ENCODE results near the gene GRB10.
"Not testable (repeated sequence)": the region's sequence is repeated elsewhere in the genome, so short reads cannot be mapped to it uniquely, and the experiment has no call there.

The GRB10 gene

DNA sequence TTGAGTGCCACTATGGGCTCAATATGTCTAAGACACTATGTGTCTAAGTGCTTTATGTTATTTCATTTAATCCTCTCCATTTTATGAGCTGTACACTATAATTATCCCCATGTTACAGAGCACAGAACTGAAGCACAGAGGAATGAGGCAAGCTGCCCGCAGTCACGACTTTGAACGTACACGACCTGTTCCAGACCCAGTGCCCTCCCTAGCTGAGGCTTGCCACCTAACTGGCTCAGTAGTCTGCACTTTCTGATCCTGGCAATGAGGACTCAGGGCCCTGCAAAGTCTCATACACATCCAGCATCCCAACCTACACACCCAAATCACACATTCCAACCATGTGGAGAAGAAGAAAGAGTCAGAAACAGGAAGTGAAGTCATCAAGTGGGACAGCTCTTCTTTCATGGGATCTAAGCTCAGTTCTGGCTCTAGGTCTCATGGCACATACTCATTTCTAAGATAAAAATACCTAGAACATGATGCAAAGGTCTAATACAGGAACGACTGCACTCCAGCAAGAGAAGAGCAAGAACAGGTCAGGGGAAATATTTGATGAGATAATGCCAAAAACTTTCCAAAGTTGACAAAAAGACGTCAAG is 175.1 kb downstream of the GRB10 start:
- DNase-seq (ENCODE audit: low read depth) = no peak

DNA sequence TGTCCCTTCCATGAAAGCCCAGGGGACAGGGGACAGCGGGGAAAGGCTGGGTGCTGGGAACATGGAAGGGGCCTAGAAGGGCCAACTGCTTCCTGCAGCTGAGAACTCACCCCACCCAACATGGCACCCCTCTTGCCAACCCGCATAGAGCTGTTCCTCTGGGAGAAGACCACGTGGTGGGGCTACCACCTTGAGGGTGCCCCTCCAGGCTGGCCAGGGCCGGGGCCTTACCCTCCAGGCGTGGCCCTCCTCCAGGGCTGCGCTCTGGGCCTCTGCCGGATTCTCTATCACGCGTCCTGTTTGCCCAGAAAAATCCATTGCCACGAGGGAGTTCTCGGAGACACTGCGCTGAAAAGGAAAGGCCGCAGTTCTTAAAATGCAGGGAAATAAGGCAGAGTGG is 177.6 kb downstream of the GRB10 start:
- no peak for DNase-seq (ENCODE audit: low read depth)

DNA sequence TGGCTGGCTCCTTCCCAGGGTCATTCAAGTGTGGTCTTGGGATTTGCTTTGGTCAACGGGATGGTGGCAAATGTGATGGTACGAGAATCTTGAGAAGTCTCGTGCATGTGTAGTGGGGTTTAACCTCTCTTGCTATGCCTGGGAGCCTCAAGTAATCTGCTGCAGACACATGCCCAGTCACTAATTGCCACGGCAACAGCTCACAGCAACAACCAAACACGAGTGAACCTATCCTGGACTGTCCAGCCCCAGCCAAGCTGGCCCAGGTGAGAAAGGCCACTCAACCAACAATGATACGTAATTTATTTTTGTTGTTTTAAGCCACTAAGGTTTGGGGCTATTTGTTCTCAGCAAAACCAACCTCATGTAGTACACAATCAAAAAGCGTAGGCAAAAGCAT is 179.4 kb downstream of the GRB10 start:
- DNase-seq (ENCODE audit: low read depth) = no peak

DNA sequence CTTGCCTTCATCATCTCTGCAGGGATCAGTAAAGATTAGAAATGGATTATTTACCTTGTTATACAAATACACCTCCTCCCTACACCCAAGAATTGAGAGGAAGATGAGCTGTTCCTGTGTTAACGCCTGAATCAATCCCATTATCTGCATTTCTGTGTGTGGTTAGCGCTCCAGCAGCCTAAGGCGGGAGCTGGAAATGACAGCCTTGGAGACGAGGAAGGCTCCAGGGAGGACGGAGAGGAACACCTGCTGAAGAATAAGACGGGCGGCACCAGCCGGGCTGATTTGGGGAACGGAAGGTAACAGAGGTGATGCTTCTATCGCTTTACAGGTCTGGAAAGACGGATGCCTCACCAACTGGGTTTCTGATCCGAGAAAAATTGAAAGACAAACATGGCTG is 183.3 kb downstream of the GRB10 start:
- DNase-seq (ENCODE audit: low read depth) = no peak

DNA sequence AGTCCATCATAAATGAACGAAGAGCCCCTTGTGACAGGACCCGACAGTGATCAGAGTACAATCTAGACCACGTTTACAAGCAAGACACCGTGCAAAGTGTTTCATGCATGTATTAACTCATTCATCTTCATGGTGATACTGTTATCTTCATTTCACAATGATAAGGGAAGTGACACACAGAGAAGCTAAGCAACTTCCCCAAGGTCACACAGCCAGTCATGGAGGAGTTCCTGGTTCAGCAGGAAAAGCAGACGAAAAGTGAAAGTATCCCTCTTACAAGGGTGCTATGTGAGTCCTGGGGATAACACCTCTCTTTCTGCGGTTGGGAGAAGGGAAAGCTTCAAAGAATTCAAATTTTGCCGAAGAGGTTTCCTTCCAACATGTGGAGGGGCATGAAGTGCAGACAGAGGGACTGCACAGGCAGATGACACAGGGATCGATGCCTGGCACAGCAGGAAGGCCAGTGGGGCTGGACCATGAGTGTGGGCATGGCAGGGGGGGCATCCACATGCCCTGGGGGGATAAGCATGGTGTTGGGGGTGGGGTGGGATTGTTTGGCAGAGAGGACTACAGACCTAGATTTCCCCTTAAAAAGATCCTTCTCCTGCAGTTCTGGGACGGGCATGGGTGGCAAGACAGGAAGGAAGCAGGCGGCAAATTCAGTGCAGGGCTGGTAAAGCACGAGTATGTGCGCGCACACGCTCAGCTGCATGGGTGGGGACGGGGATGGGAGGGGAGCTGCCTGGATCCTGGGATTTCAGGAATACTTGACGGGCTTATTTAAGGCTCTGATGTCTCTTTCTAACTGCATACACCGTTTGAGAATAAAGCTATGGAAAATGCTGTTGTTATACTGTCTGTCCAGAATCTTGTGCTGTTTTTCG is 184.0 kb downstream of the GRB10 start:
- no peak for DNase-seq (ENCODE audit: low read depth)

DNA sequence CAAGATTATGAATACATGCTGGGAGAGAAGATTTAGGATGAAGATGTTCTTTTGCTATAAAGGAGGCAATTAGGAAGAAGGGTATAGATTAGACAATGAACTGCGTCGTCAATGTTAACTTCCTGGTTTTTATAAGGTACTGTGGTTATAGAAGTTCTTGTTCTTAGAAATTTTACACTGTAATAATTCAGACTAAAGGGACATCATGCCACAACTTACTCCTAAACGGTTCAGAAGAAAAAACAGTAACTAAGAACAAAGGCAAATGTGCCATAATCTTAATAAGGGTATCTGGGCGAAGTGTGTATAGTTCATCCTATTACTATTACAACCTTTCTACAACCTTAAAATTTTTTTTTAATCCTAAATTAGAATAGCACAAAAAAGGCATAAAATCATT is 186.2 kb downstream of the GRB10 start:
- DNase-seq (ENCODE audit: low read depth) = no peak

DNA sequence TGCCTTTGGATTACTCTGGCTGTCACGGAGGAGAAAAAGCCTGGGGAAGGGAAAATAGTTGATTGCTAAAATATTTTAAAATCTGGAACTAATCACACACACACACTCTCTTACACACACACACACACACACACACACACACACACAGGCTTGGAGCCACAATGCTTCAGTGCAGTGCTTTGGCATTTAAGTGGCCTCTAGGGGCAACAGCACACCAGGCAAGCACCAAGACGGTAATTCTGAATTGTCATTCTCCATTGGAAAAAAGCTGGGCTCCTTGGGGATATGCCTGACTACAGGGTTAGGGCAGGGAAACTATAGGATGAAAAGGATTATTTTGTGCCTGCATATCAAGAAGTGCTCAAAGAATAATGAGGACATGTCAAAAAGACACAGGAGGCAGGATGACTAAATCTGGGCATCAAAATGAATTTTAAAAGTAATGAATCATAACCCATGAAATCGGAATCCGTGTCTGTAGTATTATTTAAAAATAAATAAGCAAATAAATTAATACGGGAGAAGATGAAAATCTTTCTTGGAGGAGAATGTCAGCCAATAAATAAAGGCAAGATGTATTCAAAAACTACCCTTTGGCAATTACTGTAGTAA is 187.1 kb downstream of the GRB10 start:
- no peak for DNase-seq (ENCODE audit: low read depth)

DNA sequence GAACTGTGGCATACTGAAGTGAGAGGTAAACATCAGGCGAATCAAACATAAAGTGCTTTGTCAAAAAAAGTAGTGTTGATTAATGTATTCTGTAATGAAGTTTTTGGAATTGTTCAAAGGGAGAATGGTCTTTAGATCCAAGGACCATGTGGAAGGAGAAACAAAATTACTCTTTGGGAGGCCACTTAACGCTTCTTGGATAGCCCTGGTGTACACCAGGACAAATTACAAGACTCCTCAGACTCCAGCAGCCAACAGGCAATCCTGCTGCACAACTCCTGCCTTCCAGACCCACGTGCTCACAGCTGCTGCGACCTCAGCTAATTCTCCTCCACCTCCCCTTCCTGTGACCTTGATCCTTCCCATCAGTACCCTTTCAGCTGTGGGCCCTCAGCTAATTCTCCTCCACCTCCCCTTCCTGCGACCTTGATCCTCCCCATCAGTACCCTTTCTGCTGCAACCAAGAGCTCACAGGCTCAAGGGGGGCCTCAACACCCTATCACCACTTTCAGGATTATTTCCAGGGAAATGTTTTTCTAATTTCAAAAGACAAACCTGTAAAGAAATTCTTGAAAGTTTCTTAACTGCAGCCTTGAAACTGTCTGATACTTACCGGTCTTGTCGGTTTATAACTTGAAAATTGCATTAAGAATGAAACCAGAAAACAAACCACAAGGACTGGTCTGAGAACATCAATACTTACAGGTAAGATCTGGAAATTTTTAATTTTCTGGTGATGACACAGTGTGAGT is 187.8 kb downstream of the GRB10 start:
- no peak for DNase-seq (ENCODE audit: low read depth)

DNA sequence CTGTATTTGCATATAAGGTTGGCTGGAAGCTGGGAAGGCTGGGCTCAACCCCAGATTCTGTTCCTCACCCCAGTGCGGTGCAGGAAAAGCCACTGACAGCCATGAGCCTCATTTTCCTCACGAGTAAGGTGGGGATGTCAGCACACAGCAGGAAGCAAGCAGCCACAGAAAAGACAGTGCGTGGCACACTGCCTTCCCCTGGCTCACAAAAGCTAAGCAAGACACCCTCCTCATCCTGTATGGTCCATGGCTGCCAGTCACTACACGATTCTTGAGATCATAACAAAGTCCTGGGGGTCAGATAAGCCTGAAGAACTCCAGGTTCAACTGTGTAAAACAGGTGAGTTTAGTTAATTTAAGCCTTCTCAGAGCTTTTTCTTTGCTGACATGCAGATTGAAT is 188.6 kb downstream of the GRB10 start:
- no peak for DNase-seq (ENCODE audit: low read depth)

DNA sequence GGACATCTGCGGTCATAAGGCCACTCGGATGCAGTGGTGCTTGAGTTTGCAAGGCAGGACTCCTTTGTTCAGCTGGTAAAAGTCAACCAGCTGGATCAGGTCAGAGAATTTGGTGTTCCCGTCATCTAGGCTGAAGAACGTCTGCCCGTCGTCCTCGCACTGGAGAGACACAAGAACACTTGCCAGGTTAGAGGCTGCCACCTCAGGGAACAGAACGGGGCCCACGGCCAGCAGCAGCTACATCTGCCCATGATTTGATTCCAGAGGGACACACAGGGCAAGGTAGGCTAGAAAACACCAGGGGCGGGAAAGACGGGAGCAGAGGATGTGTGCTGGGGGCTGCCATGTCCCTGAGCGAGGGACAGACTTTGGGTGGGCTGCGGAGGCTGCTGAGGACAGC is 189.8 kb downstream of the GRB10 start:
- DNase-seq (ENCODE audit: low read depth) = no peak

DNA sequence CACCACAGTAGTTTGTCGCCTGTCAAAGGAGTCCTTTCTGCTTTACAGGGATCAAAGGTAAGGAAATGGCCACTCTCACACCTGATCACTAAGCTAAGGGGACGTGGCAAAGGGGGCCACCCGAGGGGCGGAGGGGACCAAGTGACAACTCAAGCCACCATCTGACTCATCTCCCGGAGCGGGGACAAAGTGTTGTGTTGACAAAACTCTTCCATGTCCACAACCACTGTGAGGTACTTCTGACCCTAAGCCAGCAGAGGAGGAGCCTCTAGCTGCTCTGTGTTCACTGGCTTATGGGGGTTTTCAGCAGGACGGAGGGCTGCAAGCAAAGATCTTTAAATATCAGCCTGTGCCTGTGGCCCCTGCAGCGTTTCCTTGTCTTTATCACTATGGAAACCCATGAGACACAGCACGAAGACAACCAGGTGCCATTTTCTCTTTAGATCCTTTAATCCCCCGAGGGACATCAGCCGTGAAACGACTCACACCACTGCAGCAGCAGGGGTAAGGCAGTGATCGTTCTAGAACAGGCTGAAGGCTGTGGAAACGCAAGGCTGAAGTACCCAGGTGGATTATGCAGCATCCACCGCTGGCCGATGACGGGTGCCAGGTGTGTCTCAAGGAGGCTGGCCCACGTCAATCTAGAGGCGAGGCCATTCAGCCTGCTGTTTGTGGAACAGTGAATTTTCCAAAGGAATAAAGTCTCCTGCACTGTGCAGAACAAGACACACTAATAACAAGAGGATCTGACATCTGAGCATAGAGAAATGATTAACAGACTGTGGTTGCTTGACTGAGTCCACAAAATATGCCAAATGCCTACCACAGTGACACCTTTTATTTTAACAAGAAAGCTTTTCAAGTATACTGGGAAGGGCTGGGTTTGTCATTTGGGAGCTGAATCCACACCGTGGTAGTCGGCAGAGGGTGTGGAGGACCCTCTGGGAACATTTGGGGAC is 190.9 kb downstream of the GRB10 start:
- DNase-seq (ENCODE audit: low read depth) = no peak

DNA sequence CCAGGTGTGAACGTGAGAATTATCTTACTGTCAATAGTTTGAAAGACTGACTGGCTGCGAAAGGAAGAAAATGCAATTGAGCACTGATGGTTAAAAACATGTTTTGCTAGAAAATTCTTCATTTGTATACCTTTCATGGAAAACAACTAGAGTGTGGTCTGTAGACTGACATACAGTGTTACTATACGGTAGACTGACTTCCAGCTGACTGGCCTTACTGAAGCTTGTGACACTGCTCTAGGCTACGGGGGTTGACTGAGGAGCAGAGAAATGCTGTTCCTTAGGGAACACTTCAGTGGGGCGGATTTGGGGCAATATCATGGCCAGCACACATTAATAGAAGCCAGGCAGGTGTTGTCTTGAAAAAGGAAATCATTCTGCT is 191.6 kb downstream of the GRB10 start:
- no peak for DNase-seq (ENCODE audit: low read depth)

DNA sequence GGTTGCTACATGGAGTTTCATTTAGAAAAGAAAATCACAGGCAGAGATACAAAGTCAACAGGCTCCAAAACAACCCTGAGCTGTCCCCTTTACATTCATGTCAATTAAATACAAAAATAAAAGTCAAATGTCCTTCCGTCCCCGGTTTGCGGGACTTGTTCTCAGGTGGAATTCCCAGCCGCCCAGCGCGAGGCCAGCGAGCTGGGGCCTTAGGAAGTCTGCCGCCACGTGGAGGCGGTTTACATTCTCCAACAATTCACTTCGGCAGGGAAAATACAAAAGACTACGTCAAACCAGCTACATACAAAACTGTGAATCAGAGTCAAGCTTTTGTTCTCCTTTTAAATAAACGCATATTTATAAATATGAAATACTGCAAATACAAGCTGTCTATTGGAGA is 192.2 kb downstream of the GRB10 start:
- no peak for DNase-seq (ENCODE audit: low read depth)

DNA sequence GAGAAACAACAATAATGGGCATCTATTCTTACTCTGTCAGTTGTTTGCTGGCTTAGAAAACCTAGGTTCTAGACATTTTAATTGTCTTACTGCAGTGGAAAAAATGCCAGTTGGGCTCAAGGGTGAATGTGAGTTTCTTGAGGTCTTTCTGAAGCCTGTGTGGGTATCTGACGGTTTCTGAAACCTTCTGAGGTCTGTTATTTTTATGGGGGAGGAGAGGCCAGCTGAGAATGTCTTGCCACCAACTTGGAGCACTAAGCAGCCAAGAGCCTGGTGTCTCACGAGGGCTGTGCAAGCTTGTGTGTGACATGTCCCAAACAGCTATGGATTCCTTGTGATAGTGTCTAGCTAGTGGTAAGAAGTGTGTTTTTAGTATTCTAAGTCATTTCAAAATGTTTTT is 193.3 kb downstream of the GRB10 start:
- DNase-seq (ENCODE audit: low read depth) = no peak

DNA sequence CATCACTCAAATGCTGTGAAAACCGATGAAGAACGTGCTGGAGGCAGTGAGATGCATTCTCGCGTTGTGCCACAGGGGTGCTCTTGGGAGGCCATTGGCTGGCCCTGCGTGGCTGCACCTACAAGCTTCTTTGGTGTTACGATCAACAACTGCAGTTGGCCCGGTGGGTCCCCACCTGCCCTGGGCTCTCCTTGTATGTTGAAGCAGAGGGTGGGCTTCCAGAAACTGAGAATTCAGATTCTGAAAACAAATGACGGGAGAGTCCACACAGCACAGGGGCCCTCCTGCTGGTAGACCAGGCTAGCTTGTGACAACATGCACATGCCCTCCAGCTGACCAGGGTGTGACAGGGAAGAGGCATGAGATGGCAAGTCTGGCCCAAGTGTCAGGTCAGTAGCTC is 193.8 kb downstream of the GRB10 start:
- no peak for DNase-seq (ENCODE audit: low read depth)

DNA sequence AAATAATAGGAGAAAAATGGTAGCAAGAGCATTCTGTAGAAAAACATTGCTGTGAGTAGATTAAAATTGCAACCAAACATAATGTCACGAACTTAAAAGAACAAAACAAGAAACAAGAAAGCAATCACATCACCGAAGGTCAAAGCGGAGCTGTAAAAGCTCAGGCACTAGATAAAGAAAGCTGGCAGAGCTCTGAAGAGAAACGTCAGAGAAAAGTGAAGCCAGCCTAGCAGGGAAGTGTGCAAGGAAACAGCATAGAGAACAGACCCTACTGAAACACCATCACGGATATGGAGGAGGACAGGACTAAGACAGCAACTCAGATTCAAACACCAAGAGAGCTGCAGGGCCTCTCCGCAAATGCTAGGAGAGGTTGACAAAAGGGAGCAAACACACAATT is 195.0 kb downstream of the GRB10 start:
- no peak for DNase-seq (ENCODE audit: low read depth)

DNA sequence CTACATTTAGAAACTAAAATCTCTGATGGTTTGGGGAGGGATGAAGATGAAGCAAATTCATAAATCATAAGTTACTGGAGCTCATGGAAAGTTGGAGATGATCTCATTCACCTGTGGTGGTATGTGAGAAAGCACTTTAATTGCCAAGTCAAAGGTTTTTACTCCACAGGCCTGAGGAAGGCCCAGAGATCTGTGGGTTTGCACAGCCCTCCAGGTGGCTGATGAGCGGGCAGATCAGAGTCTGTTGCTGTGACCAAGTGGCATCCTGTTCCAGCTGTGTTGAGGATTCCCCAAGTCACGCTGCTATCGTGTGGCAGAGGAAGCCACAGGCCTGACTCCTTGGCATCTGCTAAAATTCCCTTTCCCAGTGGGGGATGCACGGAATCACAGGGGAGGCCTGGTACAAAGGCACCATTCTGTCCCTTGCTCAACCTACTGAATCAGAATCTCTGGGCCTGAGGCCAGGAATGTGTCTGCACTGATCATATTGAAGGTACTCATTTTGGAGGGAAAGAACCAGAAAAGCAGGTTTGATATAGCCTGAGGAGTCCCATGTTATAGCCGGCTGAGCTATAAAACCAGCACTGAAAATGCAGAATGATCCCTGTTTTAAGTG is 197.8 kb downstream of the GRB10 start:
- DNase-seq (ENCODE audit: low read depth) = no peak

DNA sequence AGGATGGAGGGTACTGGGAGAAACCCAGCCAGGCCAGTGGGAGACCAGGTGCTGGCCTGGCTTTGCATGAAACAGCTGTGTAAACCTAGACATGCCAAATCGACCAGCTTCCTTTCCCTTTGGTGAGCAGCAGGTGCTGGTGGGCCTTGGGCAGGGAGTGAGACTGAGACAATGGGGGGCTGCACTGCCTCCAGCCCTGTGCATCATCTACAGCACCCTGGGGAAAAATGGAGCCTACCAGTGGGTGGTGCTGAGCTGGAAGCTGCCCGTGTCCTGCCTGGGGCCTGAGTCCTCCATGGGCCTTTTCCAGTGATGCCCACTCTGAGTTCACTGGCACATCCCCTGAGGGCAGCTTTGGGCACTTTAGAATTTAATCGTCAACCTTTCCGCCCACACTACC is 198.3 kb downstream of the GRB10 start:
- DNase-seq (ENCODE audit: low read depth) = no peak

DNA sequence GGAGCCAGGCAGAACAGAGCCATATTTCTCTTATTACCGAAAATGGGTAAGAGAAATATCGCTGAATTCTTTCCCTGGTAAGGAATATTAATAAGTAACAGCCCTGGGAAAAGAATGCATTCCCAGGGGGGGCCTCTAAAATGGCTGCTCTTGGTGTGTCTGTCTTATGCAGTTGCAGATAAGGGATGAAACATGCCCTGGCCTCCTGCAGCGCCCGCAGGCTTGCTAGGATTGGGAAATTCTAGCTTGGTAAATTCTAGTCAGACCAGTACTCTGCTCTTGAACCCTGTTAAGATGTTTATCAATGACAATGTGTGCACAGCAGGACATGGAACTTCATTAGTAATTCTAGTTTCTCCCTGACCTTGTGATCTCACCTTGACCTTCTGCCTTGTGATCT is 199.4 kb downstream of the GRB10 start:
- not testable (repeated sequence) for DNase-seq (ENCODE audit: low read depth)

DNA sequence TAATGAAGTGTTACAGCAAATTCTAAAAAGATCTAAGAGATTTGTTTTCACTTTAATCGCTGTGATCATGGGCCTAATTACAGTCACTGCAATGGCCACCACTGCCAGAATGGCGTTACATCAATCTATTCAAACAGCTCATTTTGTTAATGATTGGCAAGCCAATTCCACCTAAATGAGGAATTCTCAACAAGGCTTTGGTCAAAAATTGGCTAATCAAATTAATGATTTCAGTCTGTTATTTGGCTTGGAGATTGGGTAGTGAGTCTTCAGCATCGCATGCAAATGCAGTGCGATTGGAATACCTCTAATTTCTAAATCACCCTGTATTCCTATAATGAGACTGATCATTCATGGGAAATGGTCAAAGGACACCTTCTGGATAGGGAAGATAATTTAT is 200.4 kb downstream of the GRB10 start:
- DNase-seq (ENCODE audit: low read depth) = not testable (repeated sequence)

DNA sequence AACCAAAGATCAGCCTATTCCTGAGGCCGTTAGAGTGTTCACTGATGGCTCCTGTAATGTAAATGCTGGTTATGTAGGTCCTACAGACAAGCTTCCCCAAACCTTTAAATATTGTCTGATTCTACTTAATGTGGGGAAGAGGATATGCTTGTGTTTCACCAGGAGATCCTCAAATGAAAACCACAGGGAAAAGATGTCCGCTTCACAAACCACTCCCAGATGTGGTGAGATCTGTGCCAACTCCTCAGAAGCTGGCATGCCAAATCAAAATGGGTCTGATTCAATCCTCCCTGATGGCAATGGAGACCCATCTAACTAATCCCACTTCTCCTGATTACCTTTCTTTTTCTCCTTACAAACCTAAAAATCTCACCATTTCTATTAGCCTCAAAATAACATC is 202.0 kb downstream of the GRB10 start:
- not testable (repeated sequence) for DNase-seq (ENCODE audit: low read depth)
